GM21360 (cell line): ENCODE measurements around the gene GRIN1.
"Not testable (repeated sequence)": the region's sequence is repeated elsewhere in the genome, so short reads cannot be mapped to it uniquely, and the experiment has no call there.

Source experiments
- ATAC-seq: cut with Tn5 transposase; IDR thresholded peaks from one replicate; pipeline ENCODE4 v1.9.1; 2021; ENCODE audit warnings: mild to moderate bottlenecking, moderate library complexity; ENCODE audit not compliant: unreplicated experiment

Gene GRIN1

DNA sequence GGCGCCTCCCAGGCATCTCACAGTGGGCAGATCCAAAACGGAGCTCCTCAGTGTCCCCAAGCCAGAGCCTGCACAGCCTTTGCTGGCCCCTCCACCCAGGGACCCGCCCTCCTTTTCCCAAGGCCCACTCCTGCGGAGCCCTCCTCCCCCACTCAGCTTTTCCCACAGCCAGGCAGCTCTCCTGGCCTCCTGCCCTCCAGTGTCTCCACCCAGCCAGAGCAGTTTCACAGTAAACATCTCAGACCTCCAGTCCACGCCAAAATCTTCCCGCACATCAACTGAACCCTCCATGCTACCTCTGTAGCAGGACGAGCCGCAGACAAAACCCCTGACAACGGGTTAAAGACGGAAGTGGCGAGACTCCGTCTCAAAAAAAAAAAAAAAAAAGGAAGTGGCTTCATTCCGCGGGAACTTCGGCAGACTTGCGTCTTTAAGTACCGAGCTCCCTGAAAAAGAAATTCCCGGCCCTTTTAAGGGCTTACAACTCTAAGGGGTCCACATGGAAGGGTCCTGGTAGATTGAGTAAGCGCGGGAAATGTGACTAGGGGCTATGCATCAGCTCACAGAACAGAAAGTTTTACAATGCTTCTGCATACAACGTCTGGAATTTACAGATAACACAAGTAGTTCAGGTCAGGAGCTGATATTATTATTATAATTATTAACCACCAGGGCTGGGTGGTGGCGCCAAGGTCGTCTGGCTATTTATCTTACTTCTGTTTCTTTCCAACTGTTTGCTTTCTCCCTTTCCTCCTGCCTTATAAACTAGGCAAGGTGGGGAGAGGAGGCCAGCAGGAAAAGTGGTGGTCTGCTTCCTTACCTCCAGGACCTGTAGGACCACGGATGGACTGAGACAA lies 11.4 kb upstream of the GRIN1 start:
- ATAC-seq, result no peak

GRCh38 chr9:137128158-137128861 lies 10.6 kb upstream of the GRIN1 start:
- no peak for ATAC-seq

DNA sequence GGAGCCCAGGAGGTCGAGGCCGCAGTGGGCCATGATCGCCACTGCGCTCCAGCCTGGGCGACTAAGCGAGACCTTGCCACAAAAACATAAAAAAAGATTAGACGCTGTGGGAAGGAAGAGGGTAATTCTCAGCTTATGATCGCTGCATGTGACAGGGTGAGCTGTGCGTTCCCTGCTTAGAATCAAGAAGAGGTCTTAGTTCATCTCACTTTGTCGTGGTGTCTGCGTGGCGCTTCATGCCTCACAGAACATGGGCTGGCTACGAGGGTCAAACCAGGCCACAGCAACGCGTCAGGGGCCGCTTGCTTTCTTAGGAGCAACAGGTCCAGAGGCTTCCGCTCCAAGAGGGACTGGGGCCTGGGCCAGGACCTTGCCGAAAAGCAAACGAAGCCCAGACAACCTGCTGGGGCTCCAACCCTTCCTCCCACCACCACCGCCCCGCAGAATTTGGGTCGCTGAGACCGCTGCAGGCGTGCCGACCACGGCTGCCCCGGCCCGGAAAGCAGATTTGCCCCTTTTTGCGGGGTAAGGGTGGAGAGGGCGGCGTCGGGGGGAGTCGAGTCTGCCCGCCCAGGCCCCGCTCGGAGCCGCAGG lies 10.0 kb upstream of the GRIN1 start:
- ATAC-seq, result peak; percentile 5

DNA sequence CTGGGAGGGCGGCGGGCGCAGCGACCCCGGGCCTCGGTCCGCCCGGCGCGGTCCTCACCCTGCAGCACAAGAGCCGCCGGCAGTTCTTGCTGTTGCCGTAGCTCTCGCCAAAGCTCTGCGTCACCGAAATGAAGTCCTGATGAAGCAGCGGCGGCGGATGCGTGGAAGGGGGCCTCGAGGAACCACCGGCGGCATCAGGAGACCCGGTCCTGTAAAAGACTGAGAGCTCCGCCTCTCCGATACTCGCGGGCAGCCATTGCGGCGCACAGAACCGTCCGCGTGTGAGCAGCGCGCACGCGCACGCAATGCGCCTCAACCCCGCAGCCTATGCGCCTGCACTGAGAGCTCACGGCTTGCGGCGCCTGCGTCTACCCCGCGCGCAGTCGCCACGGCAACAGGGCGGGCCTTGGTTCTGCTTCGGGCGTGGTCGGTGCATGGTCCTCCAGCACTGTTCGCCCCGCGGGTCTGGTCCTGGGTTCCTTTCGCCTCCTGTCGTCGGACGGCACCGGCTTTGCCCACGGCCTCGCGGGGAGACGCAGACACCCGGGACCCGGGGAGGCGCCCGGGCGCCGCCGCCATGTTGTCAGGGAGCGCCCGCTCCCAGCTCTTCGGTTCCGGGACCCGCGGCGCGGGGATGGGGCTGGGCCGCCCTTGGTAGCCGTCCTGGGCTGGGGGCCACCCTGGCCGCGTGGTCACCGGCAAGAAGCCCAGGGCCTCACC lies 9.3 kb upstream of the GRIN1 start:
- peak; percentile 78 for ATAC-seq

DNA sequence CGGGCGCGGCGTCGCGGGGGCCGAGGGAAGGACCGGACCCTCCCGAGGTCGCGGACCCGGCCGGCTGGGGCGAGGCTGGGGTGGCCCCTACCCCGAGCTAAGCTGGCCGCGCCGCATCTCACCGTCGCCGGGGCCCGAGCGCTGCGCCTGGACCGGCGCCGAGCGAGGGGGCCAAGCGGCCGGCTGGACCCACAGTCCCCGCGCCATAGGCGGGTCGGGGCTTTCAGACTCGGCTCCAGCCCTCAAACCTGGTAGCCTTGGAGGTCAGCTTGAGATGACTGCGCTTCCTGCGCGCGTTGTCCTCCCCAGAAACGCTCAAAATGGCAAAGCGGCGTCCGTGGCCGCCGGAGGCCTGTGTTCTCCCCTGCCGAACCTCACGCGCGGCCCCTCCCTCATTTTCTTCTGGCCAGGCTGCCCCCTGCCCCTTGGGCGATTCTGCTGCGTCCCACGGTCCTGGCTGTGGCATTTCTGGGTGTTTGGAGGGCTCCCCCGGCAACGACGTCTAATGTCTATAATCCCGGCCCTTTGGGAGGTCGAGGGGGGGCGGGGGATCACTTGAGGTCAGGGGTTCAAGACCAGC lies 8.7 kb upstream of the GRIN1 start:
- no peak for ATAC-seq

DNA sequence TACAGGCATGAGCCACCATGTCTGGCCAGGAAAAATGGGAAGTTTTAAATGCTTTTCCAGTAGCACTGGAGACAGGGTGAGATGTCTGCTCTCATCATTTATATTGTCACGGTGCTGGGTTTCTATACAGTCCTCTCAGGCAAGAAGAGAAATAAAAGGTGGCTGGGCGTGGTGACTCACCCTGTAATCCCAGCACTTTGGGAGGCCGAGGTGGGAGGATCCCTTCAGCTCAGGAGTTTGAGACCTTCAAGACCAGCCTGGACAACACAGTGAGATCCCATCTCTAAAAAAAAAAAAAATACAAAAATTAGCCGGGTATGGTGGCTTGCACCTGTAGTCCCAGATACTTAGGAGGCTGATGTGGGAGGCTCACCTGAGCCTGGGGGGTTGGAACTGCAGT lies 4.8 kb upstream of the GRIN1 start:
- ATAC-seq, result no peak

- not testable (repeated sequence) for ATAC-seq
These were observed 3.8 kb upstream of the GRIN1 start for GRCh38 chr9:137135154-137135553.

- no peak for ATAC-seq
These were observed 2.6 kb upstream of the GRIN1 start for GRCh38 chr9:137136261-137136880.

GRCh38 chr9:137136881-137137607 lies 1.9 kb upstream of the GRIN1 start:
- ATAC-seq, result no peak

DNA sequence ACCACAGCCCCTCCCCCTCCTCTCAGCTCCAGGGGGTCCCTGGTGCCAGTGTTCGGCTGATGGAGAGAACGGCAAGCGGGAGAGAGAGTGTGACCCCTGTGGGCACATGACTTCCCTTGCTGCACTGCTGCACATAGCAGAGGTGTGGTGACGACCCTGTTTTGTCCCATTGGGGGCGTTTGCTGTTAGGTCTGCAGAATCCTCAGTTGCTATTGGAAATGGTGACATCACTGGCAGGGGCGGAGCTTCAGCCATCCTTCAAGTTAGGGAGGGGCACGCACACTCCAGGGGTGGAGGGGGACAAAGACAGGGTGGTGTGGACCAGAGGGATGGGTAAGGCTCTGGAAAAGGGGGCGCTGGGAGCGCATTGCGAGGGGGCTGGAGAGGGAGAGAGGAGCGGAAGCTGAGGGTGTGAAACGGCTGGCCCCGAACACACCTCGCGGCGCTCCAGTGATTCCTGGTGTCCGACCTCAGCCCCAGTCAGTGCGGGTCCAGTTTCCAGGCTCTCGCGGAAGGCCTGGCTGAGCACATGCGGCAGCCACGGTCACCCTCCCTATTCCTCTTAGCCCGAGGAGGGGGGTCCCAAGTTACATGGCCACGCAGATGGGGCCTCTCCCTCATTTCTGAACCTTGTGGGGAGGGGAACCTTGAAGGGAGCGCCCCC lies 764 bp upstream of the GRIN1 start:
- ATAC-seq, result no peak

GRCh38 chr9:137139468-137140150 lies 655 bp downstream of the GRIN1 start:
- ATAC-seq, result no peak

- ATAC-seq, result no peak
These were observed 1.4 kb downstream of the GRIN1 start for GRCh38 chr9:137140151-137141012.

GRCh38 chr9:137141050-137141810 lies 2.3 kb downstream of the GRIN1 start:
- no peak for ATAC-seq

DNA sequence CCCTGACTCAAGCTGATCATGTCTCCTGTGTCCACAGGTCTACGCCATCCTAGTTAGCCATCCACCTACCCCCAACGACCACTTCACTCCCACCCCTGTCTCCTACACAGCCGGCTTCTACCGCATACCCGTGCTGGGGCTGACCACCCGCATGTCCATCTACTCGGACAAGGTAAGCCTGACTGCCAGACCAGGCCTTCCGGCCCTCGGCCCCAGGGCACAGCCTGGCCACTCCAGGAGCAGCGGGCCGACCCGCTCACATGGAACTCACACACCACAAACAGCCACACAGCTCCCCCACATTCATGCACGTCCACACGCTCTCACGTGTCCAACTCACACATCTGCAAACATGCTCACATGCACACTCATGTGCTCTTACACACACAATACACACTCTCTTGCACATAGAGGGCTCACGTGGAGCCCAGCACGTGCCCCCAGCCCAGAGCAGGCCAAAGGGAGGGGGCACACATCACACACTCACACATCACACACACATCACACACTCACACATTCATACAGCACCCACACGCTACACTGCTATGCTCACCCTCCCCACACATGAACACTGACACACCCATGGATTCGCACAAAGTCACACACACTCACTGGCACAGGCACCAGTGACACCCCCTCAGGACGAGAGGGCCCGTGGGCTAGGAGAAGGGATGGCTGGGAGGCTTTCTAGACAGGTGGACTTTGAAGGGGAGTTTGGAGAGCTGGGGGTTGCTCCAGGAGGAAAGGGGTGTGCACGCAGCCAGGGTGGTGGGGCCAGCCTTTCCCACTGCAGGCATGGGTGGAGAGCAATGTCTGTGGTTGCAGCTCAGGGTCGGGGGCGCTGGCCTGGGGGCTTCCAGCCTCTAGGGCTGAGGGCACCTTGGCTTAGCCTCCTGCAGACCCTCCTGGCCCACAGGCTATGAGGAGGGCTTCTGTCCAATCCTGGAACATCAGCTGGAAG lies 3.3 kb downstream of the GRIN1 start:
- no peak for ATAC-seq

GRCh38 chr9:137143459-137143858 lies 4.5 kb downstream of the GRIN1 start:
- no peak for ATAC-seq
